ENCODE data around the gene KRT13. TPM values are rescaled to one million over a fixed set of nuclear protein-coding genes. Genes with fewer than 3 reads are reported as not detected.

KRT13 gene
- total and polyA plus RNA-seq, 4 donors: 0.13 to 3.7 (median 2.8) TPM; not detected in 1

DNA sequence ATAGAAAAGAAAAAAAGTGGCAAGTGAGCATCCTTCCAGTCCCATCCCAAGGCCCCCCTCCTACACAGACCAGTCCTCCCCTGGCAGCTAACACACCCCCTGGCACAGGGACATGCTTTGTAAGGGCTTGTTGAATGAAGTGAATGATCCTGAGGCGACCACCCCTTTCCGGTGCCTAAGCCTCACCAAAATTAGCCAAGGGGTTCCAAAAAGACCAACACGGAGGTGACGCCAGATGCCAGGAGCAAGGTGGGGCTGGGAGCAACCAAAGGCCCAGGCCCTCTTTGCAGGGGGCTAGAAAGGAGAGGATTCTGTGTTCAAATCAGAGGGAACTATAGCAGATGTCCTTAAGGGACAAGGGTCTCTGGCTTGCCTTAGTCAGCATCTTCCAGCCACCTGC is 30.0 kb downstream of the KRT13 start:
- Histone ChIP-seq H3K9me3 (ENCODE audit: control insufficient read depth in 4 of 4, low read length in 3 of 4) (peaks cover 0 to 4% (median 0%) of the 10 kb centered on the region in 4 donors), H3K36me3 (ENCODE audit: control insufficient read depth in 4 of 4, insufficient read depth in 3 of 4, low read depth in 1 of 4, low read length in 3 of 4) (no peaks in the 10 kb centered on the region), H3K27me3 (ENCODE audit: control insufficient read depth in 4 of 4, insufficient read depth in 4 of 4, low read length in 3 of 4) (no peaks in the 10 kb centered on the region), H3K9ac (ENCODE audit: low read depth in 1 of 2, low read length in 2 of 2) (no peak overlapping the region), H3K4me3 (ENCODE audit: low read depth in 1 of 3, low read length in 3 of 3) (no peak overlapping the region), H3K4me1 (ENCODE audit: control insufficient read depth in 4 of 4, insufficient read depth in 4 of 4, low read length in 3 of 4) (no peaks in the 10 kb centered on the region), H3K27ac (ENCODE audit: low read depth in 1 of 2, low read length in 2 of 2) (no peak overlapping the region)
- TF ChIP-seq RXRA (IDR thresholded peaks at IDR 0.05): no peak
- TF ChIP-seq RAD21 (IDR thresholded peaks at IDR 0.05): no peak
- no peak for TF ChIP-seq HNF4A (conservative IDR thresholded peaks at IDR 0.05)
- TF ChIP-seq FOXA1 (IDR thresholded peaks at IDR 0.05): no peak
- TF ChIP-seq GABPA (IDR thresholded peaks at IDR 0.05 in 1 of 2, conservative IDR thresholded peaks at IDR 0.05 in 1 of 2): no peak
- TF ChIP-seq, protein P1, sequence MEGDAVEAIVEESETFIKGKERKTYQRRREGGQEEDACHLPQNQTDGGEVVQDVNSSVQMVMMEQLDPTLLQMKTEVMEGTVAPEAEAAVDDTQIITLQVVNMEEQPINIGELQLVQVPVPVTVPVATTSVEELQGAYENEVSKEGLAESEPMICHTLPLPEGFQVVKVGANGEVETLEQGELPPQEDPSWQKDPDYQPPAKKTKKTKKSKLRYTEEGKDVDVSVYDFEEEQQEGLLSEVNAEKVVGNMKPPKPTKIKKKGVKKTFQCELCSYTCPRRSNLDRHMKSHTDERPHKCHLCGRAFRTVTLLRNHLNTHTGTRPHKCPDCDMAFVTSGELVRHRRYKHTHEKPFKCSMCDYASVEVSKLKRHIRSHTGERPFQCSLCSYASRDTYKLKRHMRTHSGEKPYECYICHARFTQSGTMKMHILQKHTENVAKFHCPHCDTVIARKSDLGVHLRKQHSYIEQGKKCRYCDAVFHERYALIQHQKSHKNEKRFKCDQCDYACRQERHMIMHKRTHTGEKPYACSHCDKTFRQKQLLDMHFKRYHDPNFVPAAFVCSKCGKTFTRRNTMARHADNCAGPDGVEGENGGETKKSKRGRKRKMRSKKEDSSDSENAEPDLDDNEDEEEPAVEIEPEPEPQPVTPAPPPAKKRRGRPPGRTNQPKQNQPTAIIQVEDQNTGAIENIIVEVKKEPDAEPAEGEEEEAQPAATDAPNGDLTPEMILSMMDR (IDR thresholded peaks at IDR 0.05; ENCODE audit: low read depth, low read length, missing input control): no peak
- TF ChIP-seq SP1 (IDR thresholded peaks at IDR 0.05): no peak
- TF ChIP-seq, protein P2, sequence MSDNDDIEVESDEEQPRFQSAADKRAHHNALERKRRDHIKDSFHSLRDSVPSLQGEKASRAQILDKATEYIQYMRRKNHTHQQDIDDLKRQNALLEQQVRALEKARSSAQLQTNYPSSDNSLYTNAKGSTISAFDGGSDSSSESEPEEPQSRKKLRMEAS (IDR thresholded peaks at IDR 0.05): no peak
- TF ChIP-seq EGR1 (IDR thresholded peaks at IDR 0.05; ENCODE audit: low read depth in 2 of 2): no peak
- no peak for TF ChIP-seq FOXA2 (IDR thresholded peaks at IDR 0.05)
- no peak for TF ChIP-seq HNF4G (IDR thresholded peaks at IDR 0.05)
- TF ChIP-seq, protein P3, sequence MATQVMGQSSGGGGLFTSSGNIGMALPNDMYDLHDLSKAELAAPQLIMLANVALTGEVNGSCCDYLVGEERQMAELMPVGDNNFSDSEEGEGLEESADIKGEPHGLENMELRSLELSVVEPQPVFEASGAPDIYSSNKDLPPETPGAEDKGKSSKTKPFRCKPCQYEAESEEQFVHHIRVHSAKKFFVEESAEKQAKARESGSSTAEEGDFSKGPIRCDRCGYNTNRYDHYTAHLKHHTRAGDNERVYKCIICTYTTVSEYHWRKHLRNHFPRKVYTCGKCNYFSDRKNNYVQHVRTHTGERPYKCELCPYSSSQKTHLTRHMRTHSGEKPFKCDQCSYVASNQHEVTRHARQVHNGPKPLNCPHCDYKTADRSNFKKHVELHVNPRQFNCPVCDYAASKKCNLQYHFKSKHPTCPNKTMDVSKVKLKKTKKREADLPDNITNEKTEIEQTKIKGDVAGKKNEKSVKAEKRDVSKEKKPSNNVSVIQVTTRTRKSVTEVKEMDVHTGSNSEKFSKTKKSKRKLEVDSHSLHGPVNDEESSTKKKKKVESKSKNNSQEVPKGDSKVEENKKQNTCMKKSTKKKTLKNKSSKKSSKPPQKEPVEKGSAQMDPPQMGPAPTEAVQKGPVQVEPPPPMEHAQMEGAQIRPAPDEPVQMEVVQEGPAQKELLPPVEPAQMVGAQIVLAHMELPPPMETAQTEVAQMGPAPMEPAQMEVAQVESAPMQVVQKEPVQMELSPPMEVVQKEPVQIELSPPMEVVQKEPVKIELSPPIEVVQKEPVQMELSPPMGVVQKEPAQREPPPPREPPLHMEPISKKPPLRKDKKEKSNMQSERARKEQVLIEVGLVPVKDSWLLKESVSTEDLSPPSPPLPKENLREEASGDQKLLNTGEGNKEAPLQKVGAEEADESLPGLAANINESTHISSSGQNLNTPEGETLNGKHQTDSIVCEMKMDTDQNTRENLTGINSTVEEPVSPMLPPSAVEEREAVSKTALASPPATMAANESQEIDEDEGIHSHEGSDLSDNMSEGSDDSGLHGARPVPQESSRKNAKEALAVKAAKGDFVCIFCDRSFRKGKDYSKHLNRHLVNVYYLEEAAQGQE (IDR thresholded peaks at IDR 0.05): no peak
- no peak for TF ChIP-seq JUND (IDR thresholded peaks at IDR 0.05)
- TF ChIP-seq TAF1 (conservative IDR thresholded peaks at IDR 0.05): no peak
- no peak for TF ChIP-seq ZBTB33 (IDR thresholded peaks at IDR 0.05)
- TF ChIP-seq, protein P4, sequence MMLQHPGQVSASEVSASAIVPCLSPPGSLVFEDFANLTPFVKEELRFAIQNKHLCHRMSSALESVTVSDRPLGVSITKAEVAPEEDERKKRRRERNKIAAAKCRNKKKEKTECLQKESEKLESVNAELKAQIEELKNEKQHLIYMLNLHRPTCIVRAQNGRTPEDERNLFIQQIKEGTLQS (IDR thresholded peaks at IDR 0.05): no peak
- WGBS: 95% methylated on average over 4 of the region's 4 CpGs
- no peak for DNase-seq (ENCODE audit: low spot score)

DNA sequence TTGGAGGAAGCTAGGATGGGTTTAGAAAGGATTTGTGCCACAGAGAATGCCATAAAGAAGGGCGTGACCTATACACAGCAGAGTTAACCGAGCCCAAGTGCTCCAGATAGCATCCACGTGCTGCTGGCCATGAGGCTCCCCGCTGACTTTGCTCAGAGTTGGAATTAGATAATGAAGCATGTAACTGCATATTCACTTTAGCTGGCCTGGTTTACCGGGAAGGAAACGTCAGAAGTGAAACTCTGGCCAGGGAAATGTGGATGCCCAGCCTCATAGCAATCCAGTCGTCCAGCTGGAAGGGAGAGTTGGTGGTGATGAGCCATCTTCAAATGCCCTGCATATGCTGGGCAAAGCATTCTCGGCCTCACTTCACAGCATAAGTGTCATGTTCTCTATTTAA is 30.5 kb downstream of the KRT13 start:
- no peak for DNase-seq (ENCODE audit: low spot score)
- no peaks in the 10 kb centered on the region for H3K4me1 ChIP-seq (ENCODE audit: control insufficient read depth in 4 of 4, insufficient read depth in 4 of 4, low read length in 3 of 4)
- H3K27me3 ChIP-seq (ENCODE audit: control insufficient read depth in 4 of 4, insufficient read depth in 4 of 4, low read length in 3 of 4): no peaks in the 10 kb centered on the region
- no peaks in the 10 kb centered on the region for H3K36me3 ChIP-seq (ENCODE audit: control insufficient read depth in 4 of 4, insufficient read depth in 3 of 4, low read depth in 1 of 4, low read length in 3 of 4)
- H3K9me3 ChIP-seq (ENCODE audit: control insufficient read depth in 4 of 4, low read length in 3 of 4): peaks cover 0 to 4% (median 0%) of the 10 kb centered on the region in 4 donors
- H3K27ac ChIP-seq (ENCODE audit: low read depth in 1 of 2, low read length in 2 of 2): no peak overlapping the region
- whole genome bisulfite sequencing: 63% methylated on average over 8 of the region's 8 CpGs
- no peak overlapping the region for H3K4me3 ChIP-seq (ENCODE audit: low read depth in 1 of 3, low read length in 3 of 3)
- no peak overlapping the region for H3K9ac ChIP-seq (ENCODE audit: low read depth in 1 of 2, low read length in 2 of 2)
- TF ChIP-seq HNF4A (conservative IDR thresholded peaks at IDR 0.05) (no peak), RAD21 (IDR thresholded peaks at IDR 0.05) (no peak), GABPA (IDR thresholded peaks at IDR 0.05 in 1 of 2, conservative IDR thresholded peaks at IDR 0.05 in 1 of 2) (no peak), YY1 (IDR thresholded peaks at IDR 0.05) (no peak), FOXA2 (IDR thresholded peaks at IDR 0.05) (no peak), HNF4G (IDR thresholded peaks at IDR 0.05) (no peak), ZBTB33 (IDR thresholded peaks at IDR 0.05) (no peak), RXRA (IDR thresholded peaks at IDR 0.05) (no peak), SP1 (IDR thresholded peaks at IDR 0.05) (no peak), TAF1 (conservative IDR thresholded peaks at IDR 0.05) (no peak)
- TF ChIP-seq, protein P1 (IDR thresholded peaks at IDR 0.05; ENCODE audit: low read depth, low read length, missing input control): no peak
